ENCODE results near the gene GRIK1. TPM values are rescaled to one million over a fixed set of nuclear protein-coding genes. Genes with fewer than 3 reads are reported as not detected.

GRIK1 gene
- total RNA-seq, 2 donors from 2014 or later: 0.36 TPM; not detected in 1

DNA sequence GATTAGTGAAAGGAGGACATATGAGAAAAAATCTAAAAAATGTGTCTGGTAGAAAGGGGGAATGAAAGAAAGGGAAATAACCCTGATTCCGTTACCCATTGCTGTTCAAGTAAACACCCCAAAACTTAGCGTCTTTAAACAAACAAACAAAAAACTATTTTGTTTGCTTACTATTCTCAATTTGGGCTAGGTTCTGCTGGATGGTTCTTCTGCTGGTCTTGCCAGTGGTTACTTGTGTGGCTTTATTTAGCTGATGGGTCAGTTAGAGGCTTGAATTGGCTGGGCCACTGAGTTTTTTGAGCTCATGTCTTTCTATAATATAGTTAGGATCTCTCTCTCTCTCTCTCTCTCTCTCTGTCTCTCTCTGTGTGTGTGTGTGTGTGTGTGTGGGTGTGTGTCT, 112.1 kb downstream of the GRIK1 start:
- TF ChIP-seq, protein P1, sequence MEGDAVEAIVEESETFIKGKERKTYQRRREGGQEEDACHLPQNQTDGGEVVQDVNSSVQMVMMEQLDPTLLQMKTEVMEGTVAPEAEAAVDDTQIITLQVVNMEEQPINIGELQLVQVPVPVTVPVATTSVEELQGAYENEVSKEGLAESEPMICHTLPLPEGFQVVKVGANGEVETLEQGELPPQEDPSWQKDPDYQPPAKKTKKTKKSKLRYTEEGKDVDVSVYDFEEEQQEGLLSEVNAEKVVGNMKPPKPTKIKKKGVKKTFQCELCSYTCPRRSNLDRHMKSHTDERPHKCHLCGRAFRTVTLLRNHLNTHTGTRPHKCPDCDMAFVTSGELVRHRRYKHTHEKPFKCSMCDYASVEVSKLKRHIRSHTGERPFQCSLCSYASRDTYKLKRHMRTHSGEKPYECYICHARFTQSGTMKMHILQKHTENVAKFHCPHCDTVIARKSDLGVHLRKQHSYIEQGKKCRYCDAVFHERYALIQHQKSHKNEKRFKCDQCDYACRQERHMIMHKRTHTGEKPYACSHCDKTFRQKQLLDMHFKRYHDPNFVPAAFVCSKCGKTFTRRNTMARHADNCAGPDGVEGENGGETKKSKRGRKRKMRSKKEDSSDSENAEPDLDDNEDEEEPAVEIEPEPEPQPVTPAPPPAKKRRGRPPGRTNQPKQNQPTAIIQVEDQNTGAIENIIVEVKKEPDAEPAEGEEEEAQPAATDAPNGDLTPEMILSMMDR (IDR thresholded peaks at IDR 0.05): no peak
- TF ChIP-seq POLR2AphosphoS5 (IDR thresholded peaks at IDR 0.05) (no peak), POLR2A (IDR thresholded peaks at IDR 0.05) (no peak)
- Histone ChIP-seq H3K4me1 (replicated peaks) (no peaks in the 10 kb centered on the region), H3K4me3 (no peak overlapping the region), H3K27me3 (replicated peaks; ENCODE audit: insufficient read depth) (no peaks in the 10 kb centered on the region), H3K27ac (no peak overlapping the region), H3K9me3 (no peaks in the 10 kb centered on the region), H3K36me3 (no peaks in the 10 kb centered on the region)
- no peak for DNase-seq (ENCODE audit: low spot score)
- intact Hi-C loops (cut with DNase I): loop anchor here (10.0 kb wide), 1 partner anchor 57 kb away; no protein-coding TSS in a partner anchor
- 94% methylated on average over 2 of the region's 2 CpGs for WGBS

DNA sequence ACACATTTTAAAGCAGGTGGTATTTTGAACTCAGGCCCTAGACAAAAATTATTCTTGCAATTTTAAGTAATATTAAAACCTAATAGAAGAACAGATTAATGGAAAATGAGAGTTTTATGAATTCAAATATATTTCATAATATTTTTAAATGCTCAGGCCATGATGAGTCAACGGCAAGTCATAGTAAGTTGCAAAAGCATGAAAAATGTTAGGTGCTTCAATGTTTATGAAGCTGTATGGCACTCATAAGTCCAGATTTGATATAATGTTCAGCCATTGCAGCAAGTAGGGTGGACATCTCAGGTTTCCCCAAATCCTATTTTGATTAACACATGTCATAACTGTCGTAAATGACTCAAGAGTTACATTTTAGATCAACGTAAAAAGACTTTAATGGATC, 112.6 kb downstream of the GRIK1 start:
- Histone ChIP-seq H3K36me3 (no peaks in the 10 kb centered on the region), H3K9me3 (no peaks in the 10 kb centered on the region), H3K27me3 (replicated peaks; ENCODE audit: insufficient read depth) (no peaks in the 10 kb centered on the region), H3K4me3 (no peak overlapping the region), H3K4me1 (replicated peaks) (no peaks in the 10 kb centered on the region), H3K27ac (no peak overlapping the region)
- 98% methylated on average over 3 of the region's 3 CpGs for WGBS
- TF ChIP-seq, protein P1 (IDR thresholded peaks at IDR 0.05): no peak
- TF ChIP-seq POLR2A (IDR thresholded peaks at IDR 0.05) (no peak), POLR2AphosphoS5 (IDR thresholded peaks at IDR 0.05) (no peak)
- intact Hi-C loops (cut with DNase I): loop anchor here (10.0 kb wide), 1 partner anchor 58 kb away; no protein-coding TSS in a partner anchor
- DNase-seq (ENCODE audit: low spot score): no peak

DNA sequence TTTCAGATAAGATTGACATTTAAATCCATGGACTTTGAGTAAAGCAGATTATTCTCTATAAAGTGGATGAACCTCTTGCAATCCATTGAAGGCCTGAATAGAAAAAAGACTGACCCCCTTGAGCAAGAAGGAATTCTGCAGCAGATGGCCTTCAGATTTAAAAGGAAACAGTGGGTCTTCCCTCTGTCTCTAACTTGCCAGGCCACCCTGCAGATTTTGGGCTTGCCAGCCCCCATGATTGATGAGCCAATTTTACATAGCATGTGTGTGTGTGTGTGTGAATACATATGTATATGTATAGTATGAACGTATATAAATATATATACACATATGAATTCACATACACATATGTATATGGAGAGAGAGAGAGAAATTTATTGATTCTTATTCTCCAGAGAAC, 113.4 kb downstream of the GRIK1 start:
- no peaks in the 10 kb centered on the region for H3K9me3 ChIP-seq
- no peaks in the 10 kb centered on the region for H3K36me3 ChIP-seq
- H3K27ac ChIP-seq: no peak overlapping the region
- TF ChIP-seq, protein P1 (IDR thresholded peaks at IDR 0.05): no peak
- no peak for TF ChIP-seq POLR2AphosphoS5 (IDR thresholded peaks at IDR 0.05)
- no peak for DNase-seq (ENCODE audit: low spot score)
- no peak overlapping the region for H3K4me3 ChIP-seq
- intact Hi-C loops (cut with DNase I): loop anchor here (10.0 kb wide), 1 partner anchor 58 kb away; no protein-coding TSS in a partner anchor
- 94% methylated on average over 1 of the region's 1 CpG for WGBS
- no peaks in the 10 kb centered on the region for H3K27me3 ChIP-seq (replicated peaks; ENCODE audit: insufficient read depth)
- no peaks in the 10 kb centered on the region for H3K4me1 ChIP-seq (replicated peaks)

DNA sequence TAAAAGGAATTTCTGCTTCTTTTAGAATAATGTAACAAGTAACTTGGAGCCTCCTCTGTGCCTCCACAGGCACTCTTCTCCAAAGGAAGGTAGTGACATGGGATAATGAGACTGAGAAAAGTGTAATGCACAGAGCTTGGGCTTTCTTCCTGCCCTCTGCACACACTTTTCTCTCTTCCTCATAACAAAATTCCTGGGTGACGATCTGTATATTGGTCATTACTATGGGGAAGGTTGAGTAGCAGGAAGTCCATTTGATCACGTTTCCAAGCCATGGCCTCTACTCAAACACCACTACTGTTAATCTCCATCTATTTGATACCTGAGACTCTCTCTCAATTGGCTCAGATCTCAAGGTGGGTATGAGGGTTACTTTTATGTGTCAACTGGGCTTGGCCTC, 113.9 kb downstream of the GRIK1 start:
- intact Hi-C loops (cut with DNase I): loop anchor here (10.0 kb wide), 1 partner anchor 59 kb away; no protein-coding TSS in a partner anchor
- Histone ChIP-seq H3K27ac (no peak overlapping the region), H3K9me3 (no peaks in the 10 kb centered on the region), H3K36me3 (no peaks in the 10 kb centered on the region), H3K27me3 (replicated peaks; ENCODE audit: insufficient read depth) (no peaks in the 10 kb centered on the region), H3K4me3 (no peak overlapping the region), H3K4me1 (replicated peaks) (no peaks in the 10 kb centered on the region)
- TF ChIP-seq, protein P1 (IDR thresholded peaks at IDR 0.05): no peak
- TF ChIP-seq POLR2A (IDR thresholded peaks at IDR 0.05) (no peak), POLR2AphosphoS5 (IDR thresholded peaks at IDR 0.05) (no peak)
- DNase-seq (ENCODE audit: low spot score): no peak
- 88% methylated on average over 2 of the region's 2 CpGs for WGBS

DNA sequence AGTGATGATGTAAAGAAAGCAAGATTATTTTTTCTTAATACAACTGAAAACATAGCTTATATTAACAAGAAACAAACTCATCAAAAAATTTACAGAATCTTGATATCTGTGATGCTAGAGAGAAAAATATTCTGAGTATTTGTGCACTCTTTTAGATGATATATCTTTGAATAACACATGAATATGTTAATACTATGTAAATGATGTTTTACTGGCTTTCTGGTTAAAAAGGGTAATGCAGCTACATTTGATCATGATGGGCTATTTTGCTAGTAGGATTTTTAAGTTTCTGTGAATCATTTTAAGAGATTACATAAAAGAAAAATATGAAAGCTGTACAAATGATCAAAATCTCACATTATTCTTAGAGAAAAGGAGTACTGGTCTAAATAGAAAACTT, 114.5 kb downstream of the GRIK1 start:
- DNase-seq (ENCODE audit: low spot score): no peak
- H3K36me3 ChIP-seq: no peaks in the 10 kb centered on the region

More for the DNA sequence above, 114.5 kb downstream of the GRIK1 start:
- Histone ChIP-seq H3K27ac (no peak overlapping the region), H3K27me3 (replicated peaks; ENCODE audit: insufficient read depth) (no peaks in the 10 kb centered on the region), H3K4me1 (replicated peaks) (no peaks in the 10 kb centered on the region), H3K4me3 (no peak overlapping the region), H3K9me3 (no peaks in the 10 kb centered on the region)
- intact Hi-C loops (cut with DNase I): loop anchor here (10.0 kb wide), 1 partner anchor 59 kb away; no protein-coding TSS in a partner anchor
- TF ChIP-seq, protein P1 (IDR thresholded peaks at IDR 0.05): no peak
- TF ChIP-seq POLR2A (IDR thresholded peaks at IDR 0.05): no peak
- TF ChIP-seq POLR2AphosphoS5 (IDR thresholded peaks at IDR 0.05): no peak

Data from prostate gland (tissue), 2 donors.